GM03348 (cell line): ENCODE measurements around the gene AP1M2.

Experiments used
- DNase-seq: peaks from one replicate; pipeline ENCODE4 v3.0.0; 2012; ENCODE audit warnings: low spot score

The AP1M2 gene

DNA sequence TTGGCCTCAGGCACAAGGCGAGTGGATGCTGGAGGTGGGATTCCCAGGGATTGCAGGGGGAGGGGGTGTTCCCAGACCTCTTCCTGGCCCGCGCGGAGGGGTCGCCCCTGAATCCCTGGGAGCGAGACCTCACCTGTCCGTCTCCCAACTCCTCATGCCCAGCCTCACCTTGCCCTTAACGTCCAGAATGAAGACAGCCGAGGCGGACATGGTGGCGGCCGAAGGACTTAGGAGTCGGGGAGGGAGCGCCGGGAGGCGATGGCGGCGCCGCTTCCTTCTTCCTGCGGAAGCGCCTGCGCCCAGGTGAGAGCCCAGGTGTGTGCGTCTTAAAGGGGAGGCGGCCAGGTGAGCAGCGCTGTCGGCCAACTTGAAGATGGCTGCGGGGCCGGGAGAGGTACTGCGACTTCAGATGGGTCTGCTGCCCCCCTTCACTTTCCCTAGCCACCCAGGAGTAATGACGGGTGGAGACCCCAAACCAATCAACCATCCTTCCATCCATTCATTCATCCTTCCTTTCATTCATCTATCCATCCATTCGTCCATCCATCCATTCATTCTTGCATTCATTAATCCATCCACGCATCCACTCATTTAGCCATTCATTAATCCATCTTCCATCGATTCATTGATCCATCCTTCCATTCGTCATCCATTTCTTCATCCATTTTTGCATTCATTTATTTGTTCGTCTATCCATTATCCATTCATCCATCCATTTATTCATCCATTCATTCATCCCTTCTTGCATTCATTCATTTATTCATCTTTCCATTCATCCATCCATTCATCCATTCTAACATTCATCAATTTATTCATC lies at the start of gene AP1M2:
AP1M2 (minus strand) TSS at position 291 of the 817 bp plus-strand sequence; CDS start at position 210, 81 bp downstream.
- no peak for DNase-seq

DNA sequence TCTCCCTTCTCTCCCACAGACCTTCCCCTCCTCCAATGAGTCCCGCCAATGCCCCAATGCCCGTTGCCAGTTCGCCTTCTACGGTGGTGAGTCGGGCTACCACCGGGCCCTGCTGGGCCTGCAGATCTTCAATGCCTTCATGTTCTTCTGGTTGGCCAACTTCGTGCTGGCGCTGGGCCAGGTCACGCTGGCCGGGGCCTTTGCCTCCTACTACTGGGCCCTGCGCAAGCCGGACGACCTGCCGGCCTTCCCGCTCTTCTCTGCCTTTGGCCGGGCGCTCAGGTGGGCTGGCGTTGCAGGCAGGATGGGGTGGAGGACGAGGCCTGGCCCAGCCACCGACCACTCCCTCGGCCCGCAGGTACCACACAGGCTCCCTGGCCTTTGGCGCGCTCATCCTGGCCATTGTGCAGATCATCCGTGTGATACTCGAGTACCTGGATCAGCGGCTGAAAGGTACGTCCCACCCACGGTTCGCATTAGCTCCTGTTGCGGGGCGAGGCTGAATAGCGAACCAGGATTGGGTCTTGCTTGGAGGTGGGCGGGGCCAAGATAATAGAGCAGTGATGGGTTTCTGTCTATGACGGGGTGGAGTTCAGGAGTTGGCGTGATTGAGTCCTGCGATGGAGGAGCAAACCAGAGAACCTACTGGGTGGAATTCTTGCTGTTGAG lies 49.3 kb upstream of the AP1M2 start:
- DNase-seq: no peak

DNA sequence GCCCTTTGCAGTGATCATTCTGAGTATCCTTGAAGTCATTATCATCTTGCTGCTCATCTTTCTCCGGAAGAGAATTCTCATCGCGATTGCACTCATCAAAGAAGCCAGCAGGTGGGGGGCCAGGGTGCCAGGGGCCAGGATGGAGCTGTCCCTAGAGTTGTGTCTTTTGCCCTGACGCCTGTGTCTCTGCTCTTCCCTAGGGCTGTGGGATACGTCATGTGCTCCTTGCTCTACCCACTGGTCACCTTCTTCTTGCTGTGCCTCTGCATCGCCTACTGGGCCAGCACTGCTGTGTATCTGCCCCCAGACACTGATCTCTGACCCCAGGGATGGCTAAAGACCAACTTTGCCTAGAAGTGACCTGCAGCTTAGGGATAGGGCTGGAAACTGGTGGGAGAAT lies 47.9 kb upstream of the AP1M2 start:
- DNase-seq: no peak

DNA sequence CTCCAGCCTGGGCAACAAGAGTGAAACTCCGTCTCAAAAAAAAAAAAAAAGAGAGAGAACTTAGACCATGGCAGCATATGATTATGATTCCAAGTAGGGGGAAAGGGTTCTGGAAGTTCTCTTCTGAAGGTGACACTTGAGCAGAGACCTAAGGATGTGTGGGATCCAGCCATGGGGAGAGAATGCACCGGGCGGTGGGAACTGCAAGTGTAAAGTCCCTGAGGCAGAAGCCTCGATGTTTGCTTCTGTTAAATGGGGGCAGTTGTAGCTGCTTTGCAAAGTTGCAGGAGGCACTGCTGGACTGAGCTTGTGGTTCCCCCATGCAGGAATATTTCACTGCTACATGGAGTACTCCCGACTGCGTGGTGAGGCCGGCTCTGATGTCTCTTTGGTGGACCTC lies 47.3 kb upstream of the AP1M2 start:
- DNase-seq: no peak

DNA sequence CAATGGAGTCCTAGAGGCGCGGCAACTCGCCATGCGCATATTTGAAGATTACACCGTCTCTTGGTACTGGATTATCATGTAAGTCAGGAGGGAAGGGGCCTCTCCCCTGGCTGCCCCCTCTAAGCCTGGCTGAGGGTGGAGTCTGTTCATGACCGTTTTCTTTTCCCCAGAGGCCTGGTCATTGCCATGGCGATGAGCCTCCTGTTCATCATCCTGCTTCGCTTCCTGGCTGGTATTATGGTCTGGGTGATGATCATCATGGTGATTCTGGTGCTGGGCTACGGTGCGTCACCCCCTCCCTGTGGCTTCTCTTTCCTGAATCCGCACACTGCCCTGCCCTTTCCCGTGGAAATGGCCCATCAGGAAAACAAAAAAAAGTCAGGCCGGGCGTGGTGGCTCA lies 44.8 kb upstream of the AP1M2 start:
- DNase-seq: no peak

DNA sequence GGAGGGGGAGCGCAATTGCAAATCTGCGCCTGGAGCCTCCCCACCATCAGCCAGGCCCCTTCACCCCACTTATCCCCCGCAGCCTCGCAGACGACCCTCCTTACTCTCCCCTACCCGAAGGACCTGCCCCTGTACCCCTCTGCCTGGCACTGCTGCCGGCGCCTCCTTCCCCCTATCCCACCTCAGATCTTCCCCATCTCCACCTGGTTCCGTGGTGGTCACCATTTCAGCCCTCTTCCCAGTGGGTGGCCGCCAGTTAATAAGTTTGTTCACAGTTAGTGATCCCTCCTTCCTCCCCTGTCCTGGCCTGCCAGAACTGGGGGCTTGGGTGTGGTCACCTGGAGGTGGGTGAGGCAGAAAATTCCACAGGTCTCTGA lies 38.6 kb upstream of the AP1M2 start:
- no peak for DNase-seq

DNA sequence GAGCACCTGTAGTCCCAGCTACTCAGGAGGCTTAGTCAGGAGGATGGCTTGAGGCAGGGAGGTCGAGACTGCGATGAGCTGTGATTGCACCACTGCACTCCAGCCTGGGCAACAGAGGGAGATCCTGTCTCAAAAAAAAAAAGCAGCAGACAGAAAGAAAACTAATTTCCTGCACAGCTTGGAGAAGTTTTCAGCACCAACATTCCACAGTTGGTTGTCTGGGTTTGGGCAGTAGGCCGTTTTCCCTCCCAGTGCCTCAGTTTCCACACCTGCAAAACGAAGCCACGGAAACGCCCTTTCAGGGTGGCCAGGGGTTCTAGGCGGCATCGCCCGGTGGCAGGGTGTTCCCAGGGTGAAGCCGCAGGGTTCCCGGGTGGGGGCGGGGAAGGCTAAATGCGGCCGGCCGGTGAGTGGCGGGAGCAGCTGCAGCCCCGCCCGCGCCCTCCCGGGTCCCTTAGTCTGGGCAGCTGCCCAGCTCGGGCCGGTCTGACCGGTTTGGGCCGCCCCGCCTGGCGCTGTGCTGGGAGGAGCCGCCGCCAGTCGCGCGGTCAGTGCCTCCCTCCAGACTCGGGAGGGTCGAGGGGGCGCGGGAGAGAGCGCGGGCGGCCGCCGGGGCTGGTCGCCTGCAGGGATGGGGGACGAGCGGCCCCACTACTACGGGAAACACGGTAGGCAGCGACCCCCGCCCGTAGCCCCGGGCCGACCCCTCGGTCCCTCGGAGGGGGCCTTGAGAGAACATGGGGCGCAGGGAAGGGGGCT lies 38.1 kb upstream of the AP1M2 start, which contains the start of gene SLC44A2:
SLC44A2 (plus strand) TSS at position 551 of the 759 bp plus-strand sequence; CDS start at position 632, 81 bp downstream.
- DNase-seq: peak; percentile 95

DNA sequence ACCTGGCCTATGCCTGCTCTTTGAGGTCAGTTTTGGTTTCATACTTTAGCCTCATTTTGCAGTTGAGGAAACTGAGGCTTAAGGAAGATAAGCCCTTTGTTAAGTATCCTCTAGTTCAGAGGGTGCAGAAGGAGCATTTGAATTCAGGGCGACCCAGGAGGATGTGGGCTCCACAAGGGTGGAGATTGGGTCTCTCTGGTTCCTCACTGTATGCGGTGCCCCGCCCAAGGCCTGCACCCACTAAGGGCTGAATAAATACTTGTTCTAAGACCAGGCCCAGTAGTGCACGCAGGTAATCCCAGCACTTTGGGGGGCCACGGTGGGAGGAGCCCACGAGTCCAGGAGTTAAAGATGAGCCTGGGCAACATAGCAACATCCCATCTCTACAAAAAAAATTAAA lies 37.5 kb upstream of the AP1M2 start:
- no peak for DNase-seq

DNA sequence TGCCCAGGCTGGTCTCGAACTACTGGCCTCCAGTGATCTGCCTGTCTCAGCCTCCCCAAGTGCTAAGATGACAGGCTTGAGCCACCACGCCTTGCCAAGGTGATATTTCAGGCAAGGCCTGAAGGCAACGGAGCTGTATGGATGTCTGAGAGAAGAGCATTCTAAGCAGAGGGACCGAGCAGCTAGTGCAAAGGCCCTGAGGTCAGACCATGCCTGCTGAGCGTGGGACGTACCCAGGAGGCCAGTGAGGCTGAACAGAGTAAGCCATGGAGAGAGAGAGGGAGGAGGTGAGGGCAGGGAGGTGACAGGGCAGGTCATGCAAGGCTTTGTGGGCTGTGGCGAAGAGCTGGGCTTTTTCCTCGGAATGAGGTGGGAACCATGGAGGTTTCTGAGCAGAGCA lies 34.9 kb upstream of the AP1M2 start:
- no peak for DNase-seq

DNA sequence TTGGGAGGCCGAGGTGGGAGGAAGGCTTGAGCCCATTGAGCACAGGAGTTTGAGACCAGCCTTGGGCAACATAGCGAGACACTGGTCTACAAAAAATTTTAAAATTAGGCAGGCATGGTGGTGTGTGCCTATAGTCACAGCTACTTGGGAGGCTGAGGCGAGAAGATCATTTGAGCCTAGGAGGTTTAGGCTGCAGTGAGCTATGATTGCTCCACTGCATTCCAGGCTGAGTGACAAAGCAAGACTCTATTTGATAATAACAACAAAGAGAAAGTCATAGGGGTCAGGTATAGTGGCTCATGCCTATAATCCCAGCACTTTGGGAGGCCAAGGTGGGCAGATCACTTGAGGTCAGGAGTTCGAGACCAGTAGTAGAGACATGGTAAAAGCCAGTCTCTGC lies 33.7 kb upstream of the AP1M2 start:
- DNase-seq: no peak

DNA sequence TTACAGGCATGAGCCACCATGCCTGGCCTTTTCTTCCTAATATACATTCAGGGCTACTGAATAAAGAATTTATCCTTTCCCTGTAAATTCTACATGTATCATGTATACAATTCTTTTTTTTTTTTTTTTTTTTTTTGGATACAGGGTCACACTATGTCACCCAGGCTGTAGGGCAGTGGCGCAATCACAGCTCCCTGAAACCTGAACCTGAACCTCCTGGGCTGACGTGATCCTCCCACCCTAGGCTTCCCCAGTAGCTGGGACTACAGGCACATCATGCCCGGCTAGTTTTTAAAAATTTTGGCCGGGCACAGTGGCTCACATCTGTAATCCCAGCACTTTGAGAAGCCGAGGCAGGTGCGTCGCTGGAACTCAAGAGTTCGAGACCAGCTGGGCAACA lies 31.7 kb upstream of the AP1M2 start:
- DNase-seq: no peak

DNA sequence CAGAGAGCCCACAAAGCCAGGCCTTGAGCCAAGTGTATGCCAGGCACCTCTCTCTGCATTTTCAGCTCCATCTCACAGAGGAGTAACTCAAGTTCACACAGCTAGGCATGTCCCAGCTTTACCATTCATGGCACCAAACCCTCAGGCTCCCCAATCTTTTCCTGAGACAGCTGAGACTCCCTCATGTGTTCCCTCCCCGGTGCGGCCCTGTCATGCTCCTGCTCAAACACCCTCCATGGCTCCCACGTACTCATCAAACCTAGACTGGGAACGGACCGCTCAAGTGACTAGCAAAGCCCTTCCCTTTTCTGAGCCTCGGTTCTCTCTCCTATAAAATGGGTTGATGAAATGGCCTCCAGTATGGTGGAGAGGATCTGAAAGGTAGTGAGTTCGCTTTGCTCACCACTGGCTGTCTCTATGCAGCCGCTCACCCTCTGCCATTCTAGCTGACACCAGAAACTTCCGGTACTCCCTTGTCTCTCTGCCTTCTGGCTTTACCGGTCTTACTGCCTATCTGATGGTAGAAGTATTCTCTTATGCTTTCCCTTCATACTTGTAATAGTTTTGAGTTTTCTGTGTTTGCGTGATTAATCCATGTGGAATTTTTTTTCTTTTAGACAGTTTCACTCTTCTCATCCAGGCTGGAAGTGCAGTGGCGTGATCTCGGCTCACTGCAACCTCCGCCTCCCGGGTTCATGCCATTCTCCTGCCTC lies 30.5 kb upstream of the AP1M2 start:
- DNase-seq: peak; percentile 85

DNA sequence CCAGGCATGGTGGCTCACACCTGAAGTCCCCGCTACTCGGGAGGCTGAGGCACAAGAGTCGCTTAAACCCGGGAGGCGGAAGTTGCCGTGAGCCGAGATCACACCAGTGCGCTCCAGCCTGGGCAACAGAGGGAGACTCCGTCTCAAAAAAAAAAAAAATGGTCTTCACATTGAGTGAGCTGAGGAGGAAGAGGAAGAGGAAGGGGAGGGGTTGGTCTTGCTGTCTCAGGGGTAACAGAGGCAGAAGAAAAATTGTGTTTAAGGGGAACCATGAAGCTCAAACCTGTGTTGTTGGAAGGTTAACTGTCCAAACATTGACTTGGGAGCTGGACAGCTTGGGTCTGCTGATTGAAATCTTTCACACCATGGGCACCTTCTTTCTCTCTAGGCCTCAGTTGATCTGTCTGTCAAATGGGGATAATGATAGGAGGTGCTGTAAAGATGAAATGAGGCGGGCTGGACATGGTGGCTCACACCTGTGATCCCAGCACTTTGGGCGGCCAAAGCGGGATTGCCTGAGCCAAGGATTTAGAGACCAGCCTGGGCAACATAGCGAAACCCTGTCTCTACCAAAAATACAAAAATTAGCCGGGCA lies 28.4 kb upstream of the AP1M2 start:
- DNase-seq: no peak

DNA sequence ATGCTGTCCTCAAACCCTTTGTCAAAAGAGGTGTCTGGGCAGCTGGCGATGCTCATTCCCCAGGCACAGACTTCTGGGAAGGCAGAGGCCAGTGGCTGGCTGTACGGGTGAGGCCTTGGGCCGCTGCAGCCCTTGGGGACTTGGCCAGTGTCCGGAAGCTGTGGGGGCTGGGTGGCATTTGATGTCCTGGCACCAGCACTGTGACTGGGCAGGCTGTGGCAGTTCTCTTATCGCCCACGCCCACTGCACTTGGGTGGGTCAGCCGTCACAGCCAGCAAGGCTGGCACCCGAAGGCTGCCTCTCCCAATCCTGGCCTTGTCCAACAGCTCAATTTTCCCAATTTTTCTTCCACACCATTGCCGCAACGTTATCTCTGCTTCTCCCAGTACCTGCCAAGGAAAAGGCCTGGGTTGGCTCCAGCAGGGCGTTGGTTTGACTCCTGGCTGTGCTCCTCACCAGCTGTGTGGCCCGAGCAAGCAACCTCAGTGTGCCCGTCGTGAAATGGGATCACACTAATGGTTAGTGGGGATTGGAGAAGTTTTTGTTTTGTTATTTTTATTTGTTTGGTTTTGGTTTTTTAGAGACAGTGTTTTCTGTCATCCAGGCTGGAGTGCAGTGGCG lies 25.5 kb upstream of the AP1M2 start:
- peak; percentile 42 for DNase-seq

DNA sequence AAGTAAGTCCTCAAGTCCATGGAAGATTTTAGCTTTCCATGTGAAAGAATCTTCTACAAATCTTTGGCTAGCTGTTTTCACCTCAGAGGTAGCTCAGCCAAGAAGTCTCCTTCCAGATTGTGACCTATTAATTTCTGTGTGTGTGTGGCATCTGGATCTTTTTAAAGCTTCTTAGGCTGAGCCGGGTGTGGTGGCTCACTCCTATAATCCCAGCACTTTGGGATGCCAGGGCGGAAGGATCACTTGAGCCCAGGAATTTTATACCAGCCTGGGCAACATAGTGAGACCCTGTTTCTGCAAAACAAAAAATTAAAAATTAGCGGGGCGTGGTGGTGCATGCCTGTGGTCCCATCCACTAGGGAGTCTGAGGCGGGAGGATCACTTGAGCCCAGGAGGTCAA lies 24.8 kb upstream of the AP1M2 start:
- DNase-seq: no peak

DNA sequence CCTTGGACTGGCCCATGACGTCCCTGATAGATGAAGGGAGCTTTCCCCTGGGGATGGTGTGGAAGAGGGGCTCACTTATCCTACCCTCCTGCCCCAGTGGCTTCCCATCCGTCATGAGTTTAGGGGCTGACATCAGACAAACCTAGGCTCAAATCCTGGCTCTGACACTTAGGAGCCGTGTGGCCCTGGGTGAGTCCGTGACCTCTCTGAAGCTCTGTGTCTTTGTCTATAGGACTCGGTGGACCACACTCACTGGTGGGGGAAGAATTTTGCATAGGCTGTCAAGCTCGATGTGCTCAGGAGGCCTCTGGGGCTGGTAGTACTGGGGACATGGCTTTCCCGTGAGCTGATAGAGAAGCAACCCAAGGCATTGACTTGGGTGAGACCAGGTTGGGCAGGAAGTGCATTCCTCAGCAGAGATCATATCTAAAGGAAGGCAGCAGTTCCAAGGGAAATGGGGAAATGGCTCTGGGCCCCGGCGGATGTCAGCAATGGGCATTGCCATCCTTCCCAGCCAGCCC lies 17.4 kb upstream of the AP1M2 start:
- DNase-seq: no peak

DNA sequence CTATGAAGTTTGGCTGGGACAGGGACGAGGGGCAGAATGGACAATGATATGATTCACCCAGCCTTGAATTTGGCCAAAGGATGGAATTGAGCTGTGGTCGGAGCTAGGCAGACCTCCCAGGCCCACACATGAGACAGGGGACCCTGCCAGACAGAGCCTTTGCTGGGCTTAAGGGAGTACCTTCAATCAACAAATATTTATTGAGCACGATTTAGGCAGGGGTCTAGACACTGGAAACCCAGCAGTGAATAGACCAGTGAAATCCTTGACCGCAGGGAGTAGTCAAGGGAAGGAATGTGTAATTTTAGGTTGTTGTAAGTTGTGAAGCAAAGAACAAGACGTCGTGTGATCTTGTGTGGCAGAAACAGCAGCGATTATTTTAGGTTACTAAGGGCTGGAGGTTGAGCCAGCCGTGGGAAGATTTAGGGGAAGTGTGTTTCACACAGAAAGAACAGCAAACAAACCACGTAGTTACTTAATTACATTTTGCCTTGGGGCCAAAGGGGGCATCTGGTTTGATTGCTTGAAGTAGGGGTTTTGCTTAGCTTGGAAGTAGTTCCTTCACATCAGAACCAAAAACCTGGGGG lies 16.9 kb upstream of the AP1M2 start:
- DNase-seq: no peak

DNA sequence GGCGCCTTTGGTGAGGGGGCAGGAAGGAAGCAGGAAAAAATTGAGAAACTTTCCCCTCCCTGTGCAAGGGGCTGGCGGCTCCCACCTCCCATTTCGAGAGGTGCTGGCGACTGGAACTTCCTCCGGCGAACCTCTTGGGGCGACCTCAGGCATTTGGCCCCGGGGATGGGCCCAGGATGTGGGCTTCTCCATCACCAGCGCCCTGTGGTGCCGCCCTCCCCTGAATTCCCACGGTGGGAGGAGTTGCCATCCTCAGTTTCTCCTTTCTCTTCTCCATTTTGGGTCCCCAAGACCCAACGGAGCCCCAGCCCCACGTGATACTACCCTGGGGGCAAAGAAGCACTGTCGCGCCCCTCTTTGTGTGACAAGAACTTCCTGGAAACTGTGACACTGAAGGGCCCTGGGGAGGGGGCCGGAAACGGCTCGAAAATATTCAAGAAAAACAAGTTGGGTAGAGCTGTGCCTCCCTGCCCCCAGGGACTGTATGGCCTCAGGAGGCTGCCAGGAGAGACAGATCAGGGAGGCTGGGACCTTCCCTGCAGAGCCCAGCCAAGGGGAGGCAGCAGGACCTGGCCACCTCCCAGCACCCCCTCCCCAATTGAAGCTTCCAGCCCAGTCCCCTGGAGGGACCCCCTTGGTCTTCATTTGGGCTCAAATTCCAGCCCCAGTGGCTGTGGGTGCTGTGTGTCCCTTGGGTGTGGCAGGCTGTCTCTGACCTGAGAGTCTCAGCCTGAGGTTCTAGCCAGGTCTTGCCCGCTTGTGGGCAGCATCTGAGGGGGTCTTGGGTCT lies 16.2 kb upstream of the AP1M2 start:
- DNase-seq: peak; percentile 69

DNA sequence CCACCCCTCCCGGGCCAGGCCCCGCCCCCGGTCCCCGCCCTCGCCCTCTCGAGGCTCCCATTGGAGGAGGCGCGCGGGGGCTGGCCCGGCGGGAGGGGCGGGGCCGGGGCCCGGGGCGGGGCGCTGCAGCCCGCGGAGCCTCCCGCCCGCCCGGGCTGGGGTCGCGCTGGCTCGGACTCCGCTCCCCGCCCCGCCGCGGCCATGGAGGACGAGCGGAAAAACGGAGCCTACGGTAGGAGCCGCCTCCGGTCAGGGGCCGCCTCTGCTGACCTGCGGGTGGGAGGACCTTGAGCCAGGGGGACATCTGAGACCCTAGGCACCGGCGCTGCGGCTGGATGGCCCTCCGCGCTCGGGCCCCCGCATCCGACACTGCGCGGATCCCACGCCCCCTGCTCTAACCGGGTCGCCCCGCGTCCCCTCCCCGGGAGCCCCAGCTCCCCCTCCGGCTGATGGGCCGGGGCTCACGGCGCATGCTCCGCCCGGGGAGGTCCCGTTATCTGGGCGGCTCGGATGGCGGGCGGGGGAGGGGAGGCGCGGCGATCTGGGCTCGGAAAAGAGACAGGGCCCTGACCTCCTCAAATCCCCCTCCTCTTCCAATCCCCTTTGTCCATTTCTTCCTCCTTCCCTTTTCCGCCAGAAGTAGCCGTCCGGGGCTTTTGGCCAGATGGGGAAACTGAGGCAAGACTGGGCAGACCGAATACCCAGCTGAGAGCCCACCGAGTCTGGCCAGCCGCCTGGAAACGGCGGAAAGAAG lies 15.4 kb upstream of the AP1M2 start:
- DNase-seq: peak; percentile 99
